AG04450 (cell line): Measurements from ENCODE around the gene KCP. TPM values are rescaled to one million over a fixed set of nuclear protein-coding genes. Genes with fewer than 3 reads are reported as not detected.

Experiments used
- CTCF ChIA-PET: fragments of 300-600, 350-600 bp; formaldehyde crosslinking; extraction: SDS; loops from one replicate; lab custom pipeline; 2022; ENCODE audit warnings: antibody characterized with exemption, inconsistent platforms; lab: Charles Lee
- POLR2A ChIA-PET: fragments of 350-600 bp; formaldehyde crosslinking; extraction: SDS; loops from one replicate; lab custom pipeline; 2021; ENCODE audit warnings: antibody characterized with exemption, inconsistent platforms; lab: Yijun Ruan, JAX
- DNase-seq: peaks from one replicate; pipeline ENCODE4 v3.0.0-alpha.2; 2011; ENCODE audit warnings: low read depth, low spot score
- H3K27ac ChIP-seq: one replicate; pipeline ENCODE4 v1.5.1; 2012; ENCODE audit warnings: low read depth, low read length, control low read depth
- H3K27me3 ChIP-seq: one replicate; pipeline ENCODE4 v1.6.0; 2012; ENCODE audit warnings: low read length; ENCODE audit not compliant: control insufficient read depth, insufficient read depth
- H3K4me3 ChIP-seq: 2 replicates; pipeline ENCODE4 v1.5.1; 2011; ENCODE audit warnings: mild to moderate bottlenecking, low read depth, low read length, control low read depth
- H3K9me3 ChIP-seq: 2 replicates; pipeline ENCODE4 v1.5.1; 2012; ENCODE audit warnings: low read length; ENCODE audit not compliant: control insufficient read depth, insufficient read depth
- polyA plus RNA-seq: library from polyadenylated mRNA; depleted of rRNA; stranded (reverse); fragments of >200 nt; gene quantifications from 2 replicates; pipeline ENCODE4 v1.2.3, GENCODE V29; 2011
- TF ChIP-seq, protein P1 (sequence below): IDR thresholded peaks from 2 replicates; pipeline ENCODE4 v1.5.1; 2011; ENCODE audit warnings: low read depth, low read length, control low read depth, inconsistent platforms

The KCP gene
- polyA plus RNA-seq, 1 experiment: 0.04 TPM

DNA sequence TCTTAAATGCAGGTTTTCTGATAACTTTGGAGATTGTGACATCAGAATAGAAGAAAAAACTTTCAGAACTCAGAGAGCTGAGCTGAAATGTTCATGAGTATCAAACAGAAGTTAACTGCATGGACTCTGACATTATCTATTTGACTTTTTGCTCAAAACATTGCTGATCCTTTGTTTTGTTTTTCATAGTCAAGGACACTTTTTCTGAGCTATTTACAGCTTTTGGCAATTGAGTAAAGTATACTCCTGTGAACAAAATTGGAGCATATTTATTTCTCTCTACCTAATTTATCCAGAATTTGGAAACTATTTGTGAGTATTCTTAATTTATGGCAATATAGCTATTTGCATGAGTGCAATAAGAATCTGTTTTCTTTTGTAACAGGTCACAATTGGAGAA, 11.1 kb downstream of the KCP start:
- no peak for DNase-seq
- Histone ChIP-seq H3K27ac (no peak overlapping the region), H3K27me3 (peaks cover 9% of the 10 kb centered on the region), H3K9me3 (no peaks in the 10 kb centered on the region), H3K4me3 (no peak overlapping the region)
- ChIA-PET CTCF (interaction anchor here (1.0 to 3.5 kb wide), 2 partner anchors 16 to 192 kb away, joined by 3 to 18 read pairs; no protein-coding TSS in a partner anchor), POLR2A (no interaction called here)
- TF ChIP-seq, protein P1, sequence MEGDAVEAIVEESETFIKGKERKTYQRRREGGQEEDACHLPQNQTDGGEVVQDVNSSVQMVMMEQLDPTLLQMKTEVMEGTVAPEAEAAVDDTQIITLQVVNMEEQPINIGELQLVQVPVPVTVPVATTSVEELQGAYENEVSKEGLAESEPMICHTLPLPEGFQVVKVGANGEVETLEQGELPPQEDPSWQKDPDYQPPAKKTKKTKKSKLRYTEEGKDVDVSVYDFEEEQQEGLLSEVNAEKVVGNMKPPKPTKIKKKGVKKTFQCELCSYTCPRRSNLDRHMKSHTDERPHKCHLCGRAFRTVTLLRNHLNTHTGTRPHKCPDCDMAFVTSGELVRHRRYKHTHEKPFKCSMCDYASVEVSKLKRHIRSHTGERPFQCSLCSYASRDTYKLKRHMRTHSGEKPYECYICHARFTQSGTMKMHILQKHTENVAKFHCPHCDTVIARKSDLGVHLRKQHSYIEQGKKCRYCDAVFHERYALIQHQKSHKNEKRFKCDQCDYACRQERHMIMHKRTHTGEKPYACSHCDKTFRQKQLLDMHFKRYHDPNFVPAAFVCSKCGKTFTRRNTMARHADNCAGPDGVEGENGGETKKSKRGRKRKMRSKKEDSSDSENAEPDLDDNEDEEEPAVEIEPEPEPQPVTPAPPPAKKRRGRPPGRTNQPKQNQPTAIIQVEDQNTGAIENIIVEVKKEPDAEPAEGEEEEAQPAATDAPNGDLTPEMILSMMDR: no peak

DNA sequence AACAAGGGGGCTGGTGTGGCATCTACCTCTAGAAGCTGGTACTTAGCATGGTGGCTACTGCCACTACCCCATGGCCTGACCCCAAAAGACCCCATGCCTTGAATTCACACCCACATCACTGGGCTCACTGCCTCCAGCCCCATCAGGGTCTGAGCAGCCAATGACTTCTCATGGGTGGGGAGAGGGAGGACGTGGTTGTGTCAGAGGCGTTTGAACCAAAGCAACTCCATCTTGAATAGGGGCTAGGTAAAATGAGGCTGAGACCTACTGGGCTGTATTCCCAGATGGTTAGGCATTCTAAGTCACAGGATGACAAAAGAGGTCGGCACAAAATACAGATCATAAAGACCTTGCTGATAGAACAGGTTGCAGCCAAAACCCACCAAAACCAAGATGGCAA, 15.2 kb downstream of the KCP start:
- Histone ChIP-seq H3K27me3 (peaks cover 9% of the 10 kb centered on the region), H3K27ac (no peak overlapping the region), H3K4me3 (no peak overlapping the region), H3K9me3 (no peaks in the 10 kb centered on the region)
- ChIA-PET POLR2A (interaction anchor here (0.6 kb wide), 1 partner anchor 28 kb away, joined by 3 read pairs; no protein-coding TSS in a partner anchor), CTCF (interaction anchor here (0.6 kb wide), 1 partner anchor 9 kb away, joined by 3 read pairs; no protein-coding TSS in a partner anchor)
- no peak for DNase-seq
- TF ChIP-seq, protein P1: no peak

DNA sequence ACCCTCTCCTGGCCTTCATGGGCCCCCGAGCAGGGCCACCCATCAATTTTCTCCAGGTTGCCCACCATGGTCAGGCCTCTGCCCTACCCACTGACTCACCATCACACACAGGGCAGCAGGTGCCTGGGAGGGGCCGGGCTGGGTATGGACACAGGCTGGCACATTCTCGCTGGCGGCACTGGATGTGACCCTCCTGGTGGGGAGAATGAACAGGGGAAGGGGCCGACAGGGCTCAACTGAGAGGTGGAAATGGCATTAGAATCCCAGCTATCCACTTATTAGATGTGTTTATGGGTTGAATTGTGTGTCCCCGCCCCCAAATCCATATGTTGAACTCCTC, 16.4 kb downstream of the KCP start:
- POLR2A ChIA-PET: no interaction called here
- TF ChIP-seq, protein P1: no peak
- Histone ChIP-seq H3K9me3 (no peaks in the 10 kb centered on the region), H3K27ac (no peak overlapping the region), H3K27me3 (peaks cover 6% of the 10 kb centered on the region), H3K4me3 (no peak overlapping the region)
- CTCF ChIA-PET: no interaction called here
- DNase-seq: no peak

DNA sequence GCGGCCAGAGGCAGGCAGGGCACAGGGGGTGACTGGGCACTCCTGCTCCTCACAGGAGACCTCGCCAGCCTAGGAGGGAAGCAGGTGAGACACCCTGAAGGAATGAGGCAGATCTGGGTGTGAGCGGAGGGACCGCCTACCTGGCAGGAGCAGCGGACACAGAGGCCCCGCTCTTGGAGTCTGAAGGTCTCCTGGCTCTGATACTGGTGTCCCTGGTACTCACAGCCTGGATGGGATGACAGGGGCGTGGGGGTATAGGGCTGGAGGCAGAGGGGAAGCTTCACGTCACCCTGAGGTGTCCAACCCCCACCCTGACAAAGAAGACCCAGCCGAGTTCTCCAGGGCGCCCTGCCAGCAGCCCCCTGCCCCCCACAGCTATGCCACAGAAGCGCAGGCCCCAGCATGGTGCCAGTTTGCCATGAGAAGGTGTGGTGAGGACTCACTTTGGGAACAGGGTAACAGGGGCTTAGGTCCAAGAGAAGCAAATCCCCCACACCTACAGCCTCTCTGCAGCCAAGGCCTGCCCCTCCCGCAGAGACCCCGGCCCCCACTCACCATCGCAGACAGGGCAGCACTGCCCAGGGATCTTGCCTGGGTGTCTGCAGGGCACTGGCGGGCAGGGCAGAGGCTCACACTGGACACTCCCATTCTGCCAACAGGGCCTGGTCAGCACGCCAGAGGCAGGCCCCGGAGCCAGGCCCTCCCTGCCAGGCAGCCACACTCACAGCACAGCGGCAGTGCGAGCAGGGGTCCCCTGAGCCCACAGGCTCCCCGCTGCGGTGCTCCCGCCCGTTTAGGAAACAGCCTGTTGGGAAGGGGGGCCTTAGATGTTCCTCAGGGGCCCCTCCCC, 17.0 kb downstream of the KCP start:
- Histone ChIP-seq H3K9me3 (no peaks in the 10 kb centered on the region), H3K4me3 (no peak overlapping the region), H3K27ac (no peak overlapping the region), H3K27me3 (peaks cover 6% of the 10 kb centered on the region)
- no peak for DNase-seq
- ChIA-PET CTCF (interaction anchor here (1.4 kb wide), 1 partner anchor 10 kb away, joined by 5 read pairs; no protein-coding TSS in a partner anchor), POLR2A (no interaction called here)
- TF ChIP-seq, protein P1: no peak
